NCI-H2196 treated with DMSO at 0.1 percent for 48 hours (cell line): ENCODE data around the gene C2orf66.

Experiments used
- DNase-seq: peaks from one replicate; lab custom pipeline; 2025; ENCODE audit not compliant: unreplicated experiment; lab: John Stamatoyannopoulos, UW

Gene C2orf66

DNA sequence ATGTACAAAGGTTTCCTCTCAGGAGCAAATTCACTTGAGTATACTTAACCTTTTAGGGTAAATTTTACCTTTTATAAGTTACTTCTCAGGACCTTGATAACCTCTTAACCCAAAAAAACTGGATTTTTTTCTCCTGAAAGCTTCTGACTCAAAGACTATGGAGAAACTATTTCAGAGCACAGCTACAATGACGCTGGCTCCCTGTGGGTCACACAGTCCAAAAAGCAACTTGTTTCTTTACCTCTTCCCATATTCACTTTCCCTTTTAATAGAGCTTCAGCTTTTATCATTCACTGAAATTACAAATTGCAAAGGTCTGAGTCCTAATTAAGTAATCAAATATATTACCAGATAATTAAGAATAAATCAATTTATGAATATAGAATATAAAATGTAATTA is 42.1 kb downstream of the C2orf66 start:
- no peak for DNase-seq

DNA sequence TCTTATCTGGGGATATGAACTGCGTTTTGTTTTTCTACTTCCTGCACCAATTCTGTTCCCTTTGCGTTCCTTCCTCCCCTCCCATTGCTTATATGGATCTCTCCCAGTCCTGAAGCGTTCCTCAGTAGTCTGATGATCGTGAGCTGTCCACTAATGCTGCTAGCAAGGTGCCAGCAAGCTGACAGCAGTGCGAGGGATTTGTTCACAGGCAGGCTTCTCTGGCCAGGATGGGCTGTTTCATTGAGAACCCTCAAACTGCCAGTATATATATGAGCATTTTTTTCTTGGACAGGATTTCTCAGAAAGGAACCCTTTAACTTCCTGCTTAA is 49.8 kb downstream of the C2orf66 start:
- no peak for DNase-seq

DNA sequence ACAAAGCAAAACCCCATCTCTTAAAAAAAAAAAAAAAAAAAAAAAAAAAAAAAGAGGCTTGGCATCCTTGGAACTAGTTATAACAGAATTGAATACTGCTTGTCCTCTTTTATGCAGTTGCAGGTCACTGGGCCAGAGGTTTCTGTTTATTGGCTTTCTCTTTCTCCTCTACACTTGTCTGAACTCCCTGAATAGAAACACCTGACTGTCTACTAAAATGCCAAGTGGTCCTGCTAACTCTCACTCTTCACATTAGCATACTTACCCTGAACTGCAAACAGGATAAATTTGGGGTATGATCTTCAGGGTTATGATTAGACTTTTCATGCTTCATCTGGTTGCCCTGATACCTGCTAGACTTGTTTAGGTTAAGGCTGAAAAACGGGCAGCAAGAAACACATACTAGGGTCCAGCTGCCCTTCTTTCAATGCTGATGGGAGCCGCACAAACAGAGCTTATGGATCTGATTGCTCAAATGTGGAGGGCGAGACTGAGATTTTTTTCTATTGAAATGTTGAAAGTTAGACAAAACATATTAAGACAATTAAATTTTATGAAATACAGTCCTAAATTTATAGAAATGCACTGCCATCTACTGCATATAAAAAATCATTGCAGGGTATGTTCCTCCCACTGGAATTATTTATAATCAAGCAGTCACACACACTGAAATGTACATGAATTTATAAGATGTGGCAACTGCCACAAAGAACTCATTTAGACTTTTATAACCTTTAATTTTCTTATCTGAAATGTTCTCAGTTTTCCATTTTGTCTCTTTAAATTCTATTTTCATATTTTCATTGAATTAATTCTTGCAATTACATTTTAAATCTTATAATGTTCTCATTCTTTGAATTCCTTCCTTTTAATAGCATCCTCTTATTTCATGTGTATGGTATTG is 50.4 kb downstream of the C2orf66 start:
- no peak for DNase-seq
